GM10266 (cell line): ENCODE data around the gene XXYLT1.

Experiments used
- DNase-seq: peaks from one replicate; pipeline ENCODE4 v3.0.0; 2012; ENCODE audit errors: extremely low spot score
- TF ChIP-seq, protein P1 (sequence below): IDR thresholded peaks from 2 replicates; pipeline ENCODE4 v1.5.1; 2012; ENCODE audit warnings: mild to moderate bottlenecking, low read depth; ENCODE audit not compliant: control insufficient read depth, insufficient read depth; ENCODE audit errors: missing control alignments

Gene XXYLT1

DNA sequence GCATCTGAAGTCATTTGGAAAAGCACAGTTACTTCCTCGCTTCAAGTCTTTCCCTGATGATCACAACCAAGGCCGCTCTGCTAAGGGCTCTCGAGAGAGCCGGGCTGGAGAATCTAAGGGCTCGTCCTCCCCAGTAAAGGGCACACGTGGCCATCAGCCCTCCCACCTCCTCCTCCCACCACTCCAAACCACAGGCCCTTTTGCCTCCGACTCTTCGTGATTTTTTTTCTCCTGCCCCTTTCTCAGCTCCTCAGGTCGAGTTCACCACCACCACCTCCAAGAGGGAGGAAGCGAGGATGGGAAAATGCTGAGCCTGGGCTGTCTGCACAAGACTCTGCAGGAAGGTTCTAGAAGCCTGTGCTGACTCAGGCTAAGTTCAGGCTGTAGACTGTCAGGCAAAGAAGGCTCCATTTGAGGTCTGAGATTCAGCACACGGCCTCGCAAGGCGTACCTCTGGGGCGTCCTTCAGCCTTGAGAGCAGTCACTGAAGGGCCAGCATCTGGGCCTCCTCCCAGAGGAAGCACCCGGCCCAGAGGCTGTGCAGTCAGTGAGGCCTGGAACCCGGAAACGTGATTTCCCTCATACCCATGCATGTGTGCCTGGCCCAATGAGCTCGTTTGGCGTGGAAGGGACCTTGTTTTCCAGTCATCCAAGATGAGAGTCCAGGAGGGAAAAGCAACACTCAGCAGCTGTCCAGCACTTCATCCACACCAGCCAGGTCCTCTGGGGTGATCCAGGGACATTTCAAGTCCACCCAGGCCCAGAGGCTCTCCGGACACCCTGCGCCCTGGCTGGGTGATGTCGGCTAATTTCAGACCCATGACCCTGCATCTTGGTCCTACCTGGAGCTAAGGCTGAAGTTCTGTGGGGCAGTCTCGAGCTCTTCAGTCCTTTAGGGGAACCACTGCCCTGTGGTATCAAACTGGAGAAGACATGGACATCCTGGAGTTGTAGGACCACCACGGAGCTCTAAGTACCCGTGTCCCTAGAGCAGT is 196.8 kb downstream of the XXYLT1 start:
- TF ChIP-seq, protein P1, sequence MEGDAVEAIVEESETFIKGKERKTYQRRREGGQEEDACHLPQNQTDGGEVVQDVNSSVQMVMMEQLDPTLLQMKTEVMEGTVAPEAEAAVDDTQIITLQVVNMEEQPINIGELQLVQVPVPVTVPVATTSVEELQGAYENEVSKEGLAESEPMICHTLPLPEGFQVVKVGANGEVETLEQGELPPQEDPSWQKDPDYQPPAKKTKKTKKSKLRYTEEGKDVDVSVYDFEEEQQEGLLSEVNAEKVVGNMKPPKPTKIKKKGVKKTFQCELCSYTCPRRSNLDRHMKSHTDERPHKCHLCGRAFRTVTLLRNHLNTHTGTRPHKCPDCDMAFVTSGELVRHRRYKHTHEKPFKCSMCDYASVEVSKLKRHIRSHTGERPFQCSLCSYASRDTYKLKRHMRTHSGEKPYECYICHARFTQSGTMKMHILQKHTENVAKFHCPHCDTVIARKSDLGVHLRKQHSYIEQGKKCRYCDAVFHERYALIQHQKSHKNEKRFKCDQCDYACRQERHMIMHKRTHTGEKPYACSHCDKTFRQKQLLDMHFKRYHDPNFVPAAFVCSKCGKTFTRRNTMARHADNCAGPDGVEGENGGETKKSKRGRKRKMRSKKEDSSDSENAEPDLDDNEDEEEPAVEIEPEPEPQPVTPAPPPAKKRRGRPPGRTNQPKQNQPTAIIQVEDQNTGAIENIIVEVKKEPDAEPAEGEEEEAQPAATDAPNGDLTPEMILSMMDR = no peak
- no peak for DNase-seq

DNA sequence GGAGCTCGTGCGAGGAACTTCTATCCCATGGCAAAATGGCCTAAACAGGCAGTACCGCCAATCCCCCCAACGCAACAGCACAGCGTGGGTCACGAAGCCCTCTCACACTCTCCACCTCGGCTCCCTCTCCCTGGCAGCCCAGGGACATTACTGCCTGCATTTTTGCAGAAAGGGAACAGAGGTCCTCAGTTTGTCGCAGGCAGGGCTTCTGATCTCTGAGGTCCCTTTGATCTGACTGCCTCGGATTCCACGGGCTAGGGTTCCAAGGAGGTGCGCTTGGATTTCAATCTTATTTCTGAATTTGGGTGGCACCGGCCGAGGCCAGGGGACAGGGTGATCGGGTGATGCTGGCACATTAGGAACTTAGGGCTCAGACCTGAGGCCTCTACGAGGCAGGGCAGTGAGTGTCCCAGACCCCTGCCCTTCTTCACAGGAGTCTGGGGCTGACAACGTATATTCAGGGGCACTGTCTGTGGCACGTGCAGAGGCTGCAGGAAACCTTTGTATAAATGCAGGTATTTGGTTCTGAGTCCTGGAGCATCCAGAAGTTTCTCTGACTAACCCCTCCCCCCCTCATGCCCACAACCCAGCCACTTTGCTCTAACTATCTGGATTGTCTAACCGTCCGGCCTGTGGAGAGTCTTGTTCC is 197.9 kb downstream of the XXYLT1 start:
- TF ChIP-seq, protein P1 = no peak
- no peak for DNase-seq

DNA sequence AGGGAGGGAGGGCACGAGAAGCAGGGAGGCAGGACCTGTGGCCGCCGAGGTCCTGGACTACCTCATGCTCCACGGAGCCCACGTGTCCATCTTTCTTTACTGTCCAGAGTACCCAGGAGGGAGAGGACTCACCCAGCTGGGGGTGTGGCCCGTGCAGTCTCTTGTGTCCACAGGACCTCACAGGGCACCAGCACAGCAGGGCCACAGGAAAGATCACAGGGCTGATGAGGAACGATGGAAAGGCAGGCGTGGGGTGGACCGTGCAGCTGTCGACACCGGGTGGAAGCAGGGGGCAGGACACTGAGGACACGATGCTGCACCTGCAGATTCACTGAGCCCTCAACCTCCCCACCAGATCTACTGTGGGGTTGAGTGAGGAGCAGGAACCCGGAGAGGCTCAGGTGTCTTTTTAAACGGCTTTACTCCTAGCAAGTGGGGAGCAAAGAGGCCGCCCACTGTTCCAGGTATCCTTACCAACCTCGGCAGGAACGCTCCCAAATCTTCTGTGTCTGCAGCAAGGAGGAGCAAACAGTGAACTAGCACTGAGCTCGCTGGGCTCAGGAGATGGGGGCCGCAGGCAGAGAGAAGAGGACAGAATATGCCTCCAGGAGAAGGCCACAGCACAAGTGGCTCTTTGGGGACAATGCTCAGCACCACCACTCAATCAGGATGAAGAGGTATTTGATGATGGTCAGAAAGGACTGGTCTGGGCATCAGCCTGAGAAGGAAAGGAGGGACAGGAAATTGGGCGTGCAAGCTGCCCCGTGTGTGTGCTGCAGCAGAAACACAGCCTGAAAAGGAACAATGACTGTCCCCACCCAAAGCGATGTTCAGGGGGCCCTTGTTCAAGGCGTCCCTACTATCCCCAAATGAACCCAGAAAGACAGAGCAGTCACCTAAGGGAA is 198.8 kb downstream of the XXYLT1 start:
- DNase-seq = no peak
- TF ChIP-seq, protein P1 = no peak

DNA sequence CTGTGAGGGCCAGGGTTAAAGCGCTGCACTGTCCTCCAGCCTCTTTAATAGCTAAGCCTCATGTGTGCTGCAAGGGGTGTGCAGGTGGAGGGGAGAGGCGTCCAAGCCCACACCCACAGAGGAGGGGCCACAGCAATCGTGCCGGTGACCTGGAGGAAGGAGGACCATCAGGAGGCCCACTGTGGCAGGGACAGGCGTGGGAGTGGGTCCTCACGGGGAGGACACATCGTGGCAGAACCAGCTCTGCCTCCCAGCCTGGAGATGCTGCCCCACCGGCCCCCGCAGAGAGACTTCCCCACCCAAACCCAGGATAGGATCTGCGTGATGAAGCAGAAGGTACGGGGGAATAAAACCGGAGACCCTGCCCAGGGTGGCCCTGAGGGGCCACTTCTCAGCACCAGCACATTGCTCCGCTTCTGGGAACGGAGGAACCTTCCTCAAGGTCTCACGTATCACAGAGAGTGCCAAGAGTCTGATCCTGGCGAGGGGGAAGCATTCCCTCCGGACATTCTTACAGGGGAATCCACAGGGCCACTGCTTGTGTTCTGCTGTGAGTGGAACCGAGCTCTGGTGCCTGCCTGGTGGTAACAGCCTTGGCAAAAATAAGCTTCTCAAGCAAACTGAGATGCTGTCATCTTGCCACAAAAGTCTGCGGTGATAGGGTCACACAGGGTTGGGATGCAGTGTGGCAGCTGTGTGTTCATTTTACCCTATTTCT is 199.8 kb downstream of the XXYLT1 start:
- TF ChIP-seq, protein P1 = no peak

DNA sequence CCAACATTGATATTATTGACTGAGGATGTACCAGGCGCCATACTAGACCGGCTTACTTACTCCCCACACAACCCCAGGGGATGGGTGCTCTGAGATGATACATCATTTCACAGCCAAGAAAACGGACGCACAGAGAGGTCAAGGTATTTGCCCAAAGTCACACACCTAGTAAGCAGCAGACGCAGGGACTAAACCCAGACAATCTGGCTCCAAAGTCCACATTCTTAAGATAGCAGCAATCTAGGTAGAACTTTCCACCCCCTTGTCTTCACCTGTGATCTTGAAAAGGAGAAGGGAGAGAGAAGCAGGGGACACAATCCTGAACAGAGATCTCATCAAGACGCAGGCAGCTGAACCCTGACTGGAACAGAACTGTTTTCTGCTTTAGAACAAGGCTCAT is 200.6 kb downstream of the XXYLT1 start:
- TF ChIP-seq, protein P1 = no peak
- DNase-seq = no peak

More for the DNA sequence above, 199.8 kb downstream of the XXYLT1 start:
- no peak for DNase-seq

DNA sequence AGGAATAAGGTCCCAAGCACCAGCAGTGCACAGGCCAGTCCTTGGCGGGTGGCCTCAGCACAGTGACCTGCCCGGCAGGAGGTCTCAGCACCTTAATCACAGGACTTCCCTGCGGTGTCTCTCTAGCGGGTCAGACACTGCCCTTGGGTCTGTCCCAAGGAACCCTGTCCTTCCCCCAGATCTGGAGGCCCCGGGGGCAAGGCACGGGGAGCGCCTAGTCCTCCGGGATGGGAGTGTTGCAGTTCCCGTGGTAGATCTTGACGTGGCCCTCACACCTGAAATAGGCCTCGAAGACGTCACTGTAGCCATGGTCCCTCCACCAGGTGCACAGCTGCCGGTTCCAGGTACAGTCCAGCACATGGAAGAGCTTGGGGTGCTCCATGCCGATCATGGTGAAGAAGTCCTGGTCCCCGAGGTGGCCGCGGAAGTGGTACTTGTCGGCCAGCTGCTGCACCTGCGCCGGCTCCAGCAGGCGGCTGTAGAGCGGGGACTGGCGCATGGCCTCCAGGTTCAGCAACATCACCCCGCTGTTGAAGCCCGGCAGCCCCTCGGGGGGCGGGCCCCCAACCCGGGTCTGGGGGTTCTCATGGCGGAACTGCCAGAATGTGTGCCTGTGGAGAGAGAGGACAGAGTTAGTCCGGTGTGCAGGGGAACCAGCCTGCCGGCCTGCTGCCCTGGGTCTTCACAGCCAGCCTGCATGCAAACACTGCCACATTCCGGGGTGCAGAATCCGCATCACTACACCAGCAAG is 201.3 kb downstream of the XXYLT1 start:
- TF ChIP-seq, protein P1 = no peak

More for the DNA sequence above, 201.3 kb downstream of the XXYLT1 start:
- no peak for DNase-seq
